OCI-LY1 (cell line): Measurements from ENCODE around the gene CYBB.

Experiments
- H2AFZ ChIP-seq: fragments of 200-600 bp; sonication (generic), shearing (Covaris generic); 2 replicates; pipeline ENCODE4 v1.6.0; 2014; ENCODE audit warnings: antibody characterized with exemption, mild to moderate bottlenecking, low read length
- H3F3A ChIP-seq: fragments of 200-600 bp; sonication (generic), shearing (Covaris generic); 2 replicates; pipeline ENCODE4 v1.6.0; 2014; ENCODE audit warnings: mild to moderate bottlenecking, antibody characterized with exemption, low read length, moderate library complexity; ENCODE audit not compliant: insufficient read depth
- H3K27ac ChIP-seq: fragments of 200-600 bp; sonication (generic); 2 replicates; pipeline ENCODE4 v1.5.1; 2014; ENCODE audit warnings: low read length, mixed run types, mild to moderate bottlenecking, low read depth; ENCODE audit not compliant: poor library complexity, severe bottlenecking
- H3K27me3 ChIP-seq: fragments of 200-600 bp; sonication (generic); 2 replicates; pipeline ENCODE4 v1.6.0; 2014; ENCODE audit warnings: antibody characterized with exemption, mild to moderate bottlenecking, low read length, moderate library complexity; ENCODE audit not compliant: insufficient read depth
- H3K36me3 ChIP-seq: fragments of 200-600 bp; sonication (generic); 2 replicates; pipeline ENCODE4 v1.6.1; 2014; ENCODE audit warnings: mild to moderate bottlenecking, antibody characterized with exemption, low read length, moderate library complexity, mixed read lengths; ENCODE audit not compliant: insufficient read depth
- H3K4me1 ChIP-seq: fragments of 200-600 bp; sonication (generic); 2 replicates; pipeline ENCODE4 v1.5.1; 2014; ENCODE audit warnings: mild to moderate bottlenecking, low read length, moderate library complexity; ENCODE audit not compliant: insufficient read depth, severe bottlenecking
- H3K4me2 ChIP-seq: fragments of 200-600 bp; sonication (generic), shearing (Covaris generic); 2 replicates; pipeline ENCODE4 v1.6.1; 2014; ENCODE audit warnings: low read length
- H3K4me3 ChIP-seq: fragments of 200-600 bp; sonication (generic); 2 replicates; pipeline ENCODE4 v1.5.1; 2014; ENCODE audit warnings: low read length, low read depth, mild to moderate bottlenecking, mixed read lengths; ENCODE audit not compliant: poor library complexity, severe bottlenecking
- H3K79me2 ChIP-seq: fragments of 200-600 bp; shearing (Covaris generic); 2 replicates; pipeline ENCODE4 v1.6.1; 2016; ENCODE audit warnings: mixed run types, low read length, mixed read lengths; ENCODE audit not compliant: insufficient read depth
- H3K9ac ChIP-seq: fragments of 200-600 bp; sonication (generic), shearing (Covaris generic); 2 replicates; pipeline ENCODE4 v1.6.1; 2014; ENCODE audit warnings: mild to moderate bottlenecking, low read length, mixed read lengths
- H3K9me2 ChIP-seq: fragments of 200-600 bp; sonication (generic), shearing (Covaris generic); 2 replicates; pipeline ENCODE4 v1.6.1; 2014; ENCODE audit warnings: low read depth, mild to moderate bottlenecking, low read length, mixed read lengths
- H3K9me3 ChIP-seq: fragments of 200-600 bp; shearing (Covaris generic); 2 replicates; pipeline ENCODE4 v1.6.1; 2014; ENCODE audit warnings: low read length, mixed read lengths
- H4K20me1 ChIP-seq: fragments of 200-600 bp; sonication (generic), shearing (Covaris generic); 2 replicates; pipeline ENCODE4 v1.6.0; 2016; ENCODE audit warnings: mild to moderate bottlenecking, low read length; ENCODE audit not compliant: insufficient read depth
- CTCF ChIP-seq: fragments of 200-600 bp; sonication (generic), shearing (Covaris generic); IDR thresholded peaks from 2 replicates; pipeline ENCODE4 v1.5.1; 2017; ENCODE audit warnings: mild to moderate bottlenecking, antibody characterized with exemption, low read length, moderate library complexity, mixed read lengths
- EZH2 ChIP-seq: fragments of 200-600 bp; sonication (generic), shearing (Covaris generic); IDR thresholded peaks from 2 replicates; pipeline ENCODE4 v1.8.0; 2017; ENCODE audit warnings: borderline replicate concordance, mixed run types, mild to moderate bottlenecking, antibody characterized with exemption, low read length, moderate library complexity, mixed read lengths

CYBB gene

DNA sequence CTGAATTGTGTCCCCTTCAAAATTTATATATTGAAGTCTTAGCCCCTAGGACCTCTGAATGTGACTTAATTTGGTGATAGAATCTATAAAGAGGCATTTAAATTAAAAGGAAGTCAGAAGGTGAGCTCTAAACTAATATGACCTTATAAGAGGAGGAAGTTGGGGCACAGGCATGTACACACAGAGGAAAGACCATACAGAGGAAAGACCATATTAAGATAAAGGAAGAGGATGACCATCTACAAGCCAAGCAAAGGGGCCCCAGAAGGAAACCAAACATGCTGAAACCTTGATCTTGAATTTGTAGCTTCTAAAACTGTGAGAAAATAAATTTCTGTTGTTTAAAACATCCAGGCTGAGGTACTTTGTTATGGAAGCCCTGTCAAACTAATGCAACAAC, 26.9 kb upstream of the CYBB start:
- Histone ChIP-seq H3K27me3 (no peaks in the 10 kb centered on the region), H3F3A (no peaks in the 10 kb centered on the region), H3K36me3 (no peaks in the 10 kb centered on the region), H3K4me3 (no peak overlapping the region), H3K79me2 (no peaks in the 10 kb centered on the region), H3K27ac (peak overlapping the region; percentile 100), H3K4me1 (peaks cover 48% of the 10 kb centered on the region), H3K9me3 (no peaks in the 10 kb centered on the region), H2AFZ (no peak overlapping the region), H4K20me1 (no peaks in the 10 kb centered on the region), H3K9me2 (no peaks in the 10 kb centered on the region), H3K4me2 (no peak overlapping the region), H3K9ac (no peak overlapping the region)
- TF ChIP-seq CTCF (no peak), EZH2 (no peak)

DNA sequence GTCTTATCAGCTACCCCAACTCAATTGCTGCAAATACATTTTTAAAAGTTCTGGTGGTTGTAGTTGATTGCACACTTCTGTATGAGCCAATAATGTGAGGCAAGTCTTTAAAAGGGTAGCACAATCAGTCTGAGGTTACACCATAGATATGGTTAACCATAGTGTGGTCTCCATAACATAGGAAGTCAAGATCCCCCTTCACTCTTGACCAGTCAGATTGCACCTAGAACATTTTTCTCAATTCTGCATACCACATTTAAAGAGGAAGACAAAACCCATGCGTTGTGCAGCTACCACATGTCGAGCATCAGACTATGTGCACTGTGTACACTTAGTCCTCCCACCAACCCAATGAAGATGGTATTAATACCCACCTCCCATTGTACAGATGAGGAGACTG, 26.5 kb upstream of the CYBB start:
- no peaks in the 10 kb centered on the region for H3K9me2 ChIP-seq
- no peaks in the 10 kb centered on the region for H3K79me2 ChIP-seq
- no peak overlapping the region for H3K4me2 ChIP-seq
- H4K20me1 ChIP-seq: no peaks in the 10 kb centered on the region
- H2AFZ ChIP-seq: no peak overlapping the region
- no peak overlapping the region for H3K9ac ChIP-seq
- peak overlapping the region; percentile 100 for H3K27ac ChIP-seq
- H3K4me3 ChIP-seq: no peak overlapping the region
- H3K36me3 ChIP-seq: no peaks in the 10 kb centered on the region
- H3K9me3 ChIP-seq: no peaks in the 10 kb centered on the region
- H3F3A ChIP-seq: no peaks in the 10 kb centered on the region
- peaks cover 48% of the 10 kb centered on the region for H3K4me1 ChIP-seq
- no peaks in the 10 kb centered on the region for H3K27me3 ChIP-seq
- no peak for TF ChIP-seq EZH2
- TF ChIP-seq CTCF: no peak

DNA sequence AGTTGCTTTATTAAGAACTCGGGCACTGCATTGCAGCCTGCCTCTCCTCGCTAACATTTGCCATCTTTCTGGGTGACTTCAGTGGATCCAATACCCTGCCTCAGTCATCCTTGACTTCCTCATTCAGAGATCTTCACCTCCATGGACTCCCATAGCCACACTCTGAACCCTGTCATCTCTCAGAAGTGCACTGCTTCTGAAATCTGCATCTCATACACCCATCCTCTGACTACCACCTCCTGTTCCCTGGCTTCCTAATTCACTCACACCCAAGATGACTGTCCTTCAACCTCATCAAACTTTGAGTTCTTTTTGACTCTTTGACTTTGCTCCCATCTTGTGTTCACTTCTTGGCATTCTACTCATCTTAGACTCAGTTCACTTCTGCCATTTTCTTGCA, 25.3 kb upstream of the CYBB start:
- peak overlapping the region; percentile 56 for H3K9ac ChIP-seq
- peak overlapping the region; percentile 4 for H3K4me3 ChIP-seq
- peak overlapping the region; percentile 61 for H3K4me2 ChIP-seq
- no peaks in the 10 kb centered on the region for H3F3A ChIP-seq
- peak overlapping the region; percentile 100 for H3K27ac ChIP-seq
- peaks cover 48% of the 10 kb centered on the region for H3K4me1 ChIP-seq
- H4K20me1 ChIP-seq: no peaks in the 10 kb centered on the region
- no peaks in the 10 kb centered on the region for H3K79me2 ChIP-seq
- no peaks in the 10 kb centered on the region for H3K27me3 ChIP-seq
- no peaks in the 10 kb centered on the region for H3K36me3 ChIP-seq
- H3K9me2 ChIP-seq: no peaks in the 10 kb centered on the region
- no peak for TF ChIP-seq EZH2
- TF ChIP-seq CTCF: no peak
- H2AFZ ChIP-seq: no peak overlapping the region
- H3K9me3 ChIP-seq: no peaks in the 10 kb centered on the region
